A204.1 (cell line): ENCODE measurements around the gene ARAP3.
"Not testable (repeated sequence)": the region's sequence is repeated elsewhere in the genome, so short reads cannot be mapped to it uniquely, and the experiment has no call there.

Experiments
- FAIRE-seq: peaks from 2 replicates; lab custom pipeline; 2012; peaks lifted over from hg19 to GRCh38; lab: Jason Lieb, UNC

Gene ARAP3

DNA sequence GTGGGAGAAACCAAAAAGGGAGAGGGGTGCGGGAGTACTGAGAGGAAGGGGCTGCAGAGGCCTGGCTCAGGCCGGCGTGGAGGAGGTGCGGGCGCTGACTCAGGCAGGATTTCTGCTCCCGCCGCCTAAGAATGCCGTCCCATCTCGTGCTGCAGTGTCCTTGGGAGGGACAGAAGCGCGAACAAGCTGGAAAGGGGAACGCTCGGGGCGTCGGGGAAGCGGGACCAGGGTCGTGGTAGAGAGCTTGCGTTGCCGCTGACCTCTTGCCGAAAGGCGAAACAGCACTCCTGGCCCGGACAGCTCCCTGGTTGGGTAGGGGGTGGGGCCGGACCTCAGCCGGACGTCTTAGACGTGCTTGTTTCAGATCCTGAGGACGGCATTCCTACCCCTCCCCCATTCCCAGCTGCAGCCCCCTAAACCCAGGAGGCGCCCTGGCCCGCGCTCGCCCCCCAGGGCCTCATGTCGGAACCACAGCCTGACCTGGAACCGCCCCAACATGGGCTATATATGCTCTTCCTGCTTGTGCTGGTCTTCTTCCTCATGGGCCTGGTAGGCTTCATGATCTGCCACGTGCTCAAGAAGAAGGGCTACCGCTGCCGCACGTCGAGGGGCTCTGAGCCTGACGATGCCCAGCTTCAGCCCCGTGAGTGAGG is 44.1 kb downstream of the ARAP3 start:
- FAIRE-seq = no peak

DNA sequence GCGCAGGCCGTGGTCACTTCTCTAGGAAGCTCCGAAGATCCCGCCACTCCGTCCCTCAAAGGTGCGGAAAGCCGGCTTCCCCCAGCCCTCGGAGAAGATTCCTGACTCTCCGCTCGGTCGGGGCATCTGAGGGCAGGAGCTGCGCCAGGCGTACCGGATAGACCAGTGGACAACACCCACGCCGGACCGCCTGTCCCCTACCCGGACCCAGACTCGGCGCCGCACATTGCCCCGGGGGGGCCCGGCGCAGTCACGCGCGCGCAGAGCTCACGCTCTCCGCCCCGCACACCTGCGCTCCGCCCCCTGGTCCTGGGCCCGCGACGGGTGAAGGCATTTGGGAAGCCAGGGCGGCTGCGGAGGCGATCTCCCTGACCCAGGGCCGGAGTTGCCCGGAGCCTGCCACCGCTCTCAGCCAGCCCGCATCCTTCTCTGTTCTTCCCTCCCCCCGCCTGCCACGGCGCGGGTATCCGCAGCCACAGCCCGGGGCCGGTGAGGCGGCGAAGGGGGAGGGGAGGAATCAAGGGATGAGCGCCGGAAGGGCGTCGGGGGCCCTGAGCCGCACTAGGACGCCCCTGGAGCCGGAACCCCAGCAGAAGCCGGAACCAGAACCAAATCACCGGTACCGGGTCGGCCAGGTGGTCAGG is 44.8 kb downstream of the ARAP3 start:
- no peak for FAIRE-seq

GRCh38 chr5:141636413-141637122 is 45.5 kb downstream of the ARAP3 start, which contains the start of the genes HDAC3 and RELL2:
HDAC3 (minus strand) TSS chr5:141636849; CDS start chr5:141636790, 59 bp downstream.
RELL2 (plus strand) TSS chr5:141636997; CDS start chr5:141638226, 1,229 bp downstream.
- no peak for FAIRE-seq

DNA sequence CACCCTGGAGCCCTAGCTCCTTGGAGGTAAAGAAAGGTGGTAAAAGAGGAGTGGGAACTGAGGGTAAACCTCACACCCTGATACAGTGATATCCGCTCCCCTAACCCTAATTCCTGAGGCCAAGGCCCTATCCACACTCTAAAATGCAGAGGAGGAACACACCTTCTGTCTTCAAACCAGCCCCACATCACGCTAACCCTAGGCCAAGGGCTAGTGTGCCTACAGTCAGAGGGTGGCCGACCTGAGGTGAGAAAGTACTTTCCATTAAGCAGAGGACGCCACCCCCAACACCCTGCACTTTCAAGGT is 46.0 kb downstream of the ARAP3 start:
- FAIRE-seq = no peak

- FAIRE-seq = no peak
These were observed 46.4 kb downstream of the ARAP3 start for GRCh38 chr5:141635646-141636045.

DNA sequence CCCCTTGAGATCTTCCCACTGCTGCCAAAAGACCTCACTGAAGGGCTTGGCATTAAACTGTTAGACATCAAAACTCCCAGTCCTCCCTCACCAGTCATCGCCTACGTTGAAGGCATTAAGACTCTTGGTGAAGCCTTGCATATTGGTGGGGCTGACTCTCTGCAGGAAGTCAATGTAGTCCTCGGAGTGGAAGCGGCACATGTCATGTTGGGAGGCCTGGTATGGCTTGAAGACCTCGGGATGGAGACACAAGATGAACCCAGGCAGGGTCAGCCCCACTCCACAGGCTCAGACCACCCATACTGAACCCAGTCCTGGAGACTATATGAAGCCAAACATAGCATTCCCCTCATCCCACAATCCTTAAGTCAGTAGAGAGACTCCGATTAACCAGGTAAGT is 47.3 kb downstream of the ARAP3 start:
- no peak for FAIRE-seq

- no peak for FAIRE-seq
These were observed 48.0 kb downstream of the ARAP3 start for GRCh38 chr5:141633871-141634561.

GRCh38 chr5:141632650-141633049 is 49.4 kb downstream of the ARAP3 start:
- no peak for FAIRE-seq

DNA sequence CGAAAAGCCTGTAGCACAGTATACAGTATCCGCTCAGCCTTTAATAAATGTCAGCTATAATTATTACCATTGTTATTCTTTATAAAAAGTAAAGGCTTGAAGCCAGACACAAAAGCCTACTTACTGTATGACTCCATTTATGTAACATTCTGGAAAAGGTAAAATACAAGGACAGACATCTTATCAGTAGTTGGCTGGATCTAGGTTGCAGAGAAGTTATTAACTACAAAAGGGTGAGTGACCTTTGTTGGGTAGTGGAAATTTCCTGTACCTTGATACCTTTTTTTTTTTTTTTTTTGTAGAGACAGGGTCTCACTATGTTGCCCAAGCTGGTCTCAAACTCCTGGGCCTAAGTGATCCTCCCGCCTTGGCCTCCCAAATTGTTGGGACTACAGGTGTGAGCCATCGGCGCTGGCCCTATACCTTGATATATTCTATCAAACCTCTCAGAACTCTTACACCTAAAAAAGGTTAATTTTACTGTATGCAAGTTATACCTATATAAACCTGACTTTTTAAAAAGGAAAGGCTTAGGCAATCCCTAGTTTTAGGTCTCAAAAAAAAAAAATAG is 51.4 kb downstream of the ARAP3 start:
- FAIRE-seq = no peak

DNA sequence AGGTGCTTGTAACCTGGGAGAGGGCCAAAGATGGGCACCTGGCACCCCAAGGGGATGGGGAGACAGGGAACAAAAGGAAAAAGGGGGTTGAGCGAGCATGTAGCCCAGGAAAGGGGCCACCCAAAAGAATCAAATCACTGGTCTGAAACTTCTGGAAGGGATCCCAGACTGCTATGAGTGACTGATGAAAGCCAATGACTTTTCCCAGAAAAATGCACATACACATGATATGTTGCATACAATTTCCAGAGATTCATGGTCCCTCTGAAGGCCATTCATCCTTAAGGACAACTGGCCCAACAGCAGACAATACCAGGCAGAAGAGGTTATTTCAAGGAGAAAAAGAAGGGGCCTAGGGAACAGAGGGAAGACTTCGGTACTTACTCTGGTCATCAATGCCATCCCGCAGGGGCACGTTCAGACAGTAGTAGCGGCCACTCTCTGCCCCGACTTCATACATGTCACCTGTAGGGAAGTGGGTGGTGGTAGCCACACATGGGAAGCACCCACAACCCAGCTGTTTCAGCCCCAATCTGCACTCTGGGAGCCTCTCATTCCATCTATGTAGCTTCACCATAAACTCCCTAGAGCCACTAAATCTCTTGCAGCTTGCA is 53.7 kb downstream of the ARAP3 start:
- FAIRE-seq = no peak

- FAIRE-seq = no peak
These were observed 58.4 kb downstream of the ARAP3 start for GRCh38 chr5:141623611-141624010.

DNA sequence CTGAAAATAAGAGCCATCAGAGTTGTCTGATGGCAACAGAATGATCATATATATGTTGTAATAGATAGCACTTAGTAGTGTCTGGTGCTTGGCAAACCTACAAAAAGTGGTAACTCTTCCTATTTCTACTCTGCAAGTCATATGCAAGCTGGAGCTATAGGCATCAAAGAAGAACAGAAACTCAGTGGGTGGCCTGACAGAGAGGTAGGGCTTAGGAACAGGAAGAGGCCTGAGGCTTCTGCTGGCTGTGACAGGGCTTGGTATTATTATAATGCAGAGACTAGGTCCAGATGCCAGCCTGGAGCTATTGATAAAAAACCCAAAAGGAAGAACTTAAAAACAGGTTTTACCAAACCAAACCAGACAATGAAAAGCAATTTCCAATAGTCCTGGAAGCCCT is 58.8 kb downstream of the ARAP3 start:
- no peak for FAIRE-seq

GRCh38 chr5:141618804-141619554 is 63.1 kb downstream of the ARAP3 start, which contains the start of gene DIAPH1:
DIAPH1 (minus strand) TSS chr5:141619000; CDS start chr5:141618914, 86 bp downstream.
- peak; percentile 84 for FAIRE-seq

GRCh38 chr5:141618030-141618803 is 63.8 kb downstream of the ARAP3 start:
- no peak for FAIRE-seq

DNA sequence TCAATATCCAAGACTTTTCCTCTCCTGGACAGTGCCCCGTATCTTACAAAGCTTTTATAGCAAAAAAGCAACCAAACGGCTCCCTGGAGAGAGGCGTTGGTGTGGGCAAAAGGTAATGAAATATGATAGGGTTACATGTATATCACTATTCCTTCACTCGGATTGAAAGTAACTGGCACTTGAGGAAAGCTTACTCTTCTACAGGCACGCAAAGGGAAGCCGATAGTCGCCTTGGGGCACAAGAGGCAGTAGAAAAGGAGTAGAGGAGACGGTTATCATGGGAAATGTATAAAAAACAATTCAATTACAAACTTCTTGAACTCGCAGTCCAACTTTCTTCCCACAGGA is 64.4 kb downstream of the ARAP3 start:
- no peak for FAIRE-seq

- FAIRE-seq = no peak
These were observed 64.9 kb downstream of the ARAP3 start for GRCh38 chr5:141617128-141617527.

DNA sequence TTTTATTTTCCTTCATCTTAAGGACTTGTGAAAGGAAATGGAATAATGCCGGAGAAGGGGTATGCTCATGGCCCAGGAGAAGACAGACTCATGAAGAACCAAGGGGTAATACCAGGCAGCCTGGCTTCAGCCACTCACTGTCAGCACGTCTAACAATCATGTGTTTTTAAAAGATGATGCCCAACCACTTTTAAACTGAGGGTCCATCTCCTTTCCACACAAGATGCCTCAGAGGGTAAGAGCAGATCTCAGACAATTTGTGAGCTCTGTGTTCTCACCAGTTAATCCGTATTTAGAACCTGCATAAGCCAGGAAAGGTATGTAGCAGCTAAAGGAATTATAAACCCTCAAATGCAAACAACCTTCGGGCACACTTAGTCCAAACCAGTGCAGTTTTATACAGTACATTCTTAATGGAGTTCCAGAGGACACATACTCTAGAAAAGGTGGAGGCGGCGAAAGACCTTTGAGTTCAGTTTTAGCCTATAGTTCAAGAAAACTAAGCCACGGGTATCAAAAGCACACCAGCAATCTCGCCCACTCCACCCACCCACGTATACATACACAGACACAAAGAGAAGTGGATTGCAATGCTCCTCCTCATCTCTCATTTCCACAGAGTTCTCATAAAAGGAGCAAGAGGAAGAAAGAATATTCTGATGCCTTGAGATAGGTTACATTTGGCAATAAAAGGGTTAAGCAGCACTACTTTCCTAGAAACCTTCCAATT is 65.9 kb downstream of the ARAP3 start:
- no peak for FAIRE-seq

DNA sequence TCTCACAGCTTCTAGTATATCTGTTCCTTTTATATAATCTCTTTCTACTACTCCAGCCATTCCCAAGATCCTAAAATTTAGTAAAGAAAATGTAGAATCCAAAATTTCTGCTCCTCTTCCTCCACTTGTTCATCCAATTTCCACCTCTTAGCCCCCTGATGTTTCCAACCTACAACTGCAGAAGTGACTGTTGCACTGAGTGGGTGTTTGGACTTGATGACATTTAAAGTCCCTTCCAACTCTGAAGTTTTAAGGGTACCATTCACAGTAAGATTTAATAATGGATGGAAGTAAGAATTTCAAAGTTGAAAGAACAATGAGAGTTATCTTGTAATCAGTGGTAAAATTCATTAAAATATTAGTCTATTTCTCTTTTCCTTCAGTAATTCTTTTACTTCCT is 68.7 kb downstream of the ARAP3 start:
- FAIRE-seq = no peak

- no peak for FAIRE-seq
These were observed 70.7 kb downstream of the ARAP3 start for GRCh38 chr5:141611289-141611688.

DNA sequence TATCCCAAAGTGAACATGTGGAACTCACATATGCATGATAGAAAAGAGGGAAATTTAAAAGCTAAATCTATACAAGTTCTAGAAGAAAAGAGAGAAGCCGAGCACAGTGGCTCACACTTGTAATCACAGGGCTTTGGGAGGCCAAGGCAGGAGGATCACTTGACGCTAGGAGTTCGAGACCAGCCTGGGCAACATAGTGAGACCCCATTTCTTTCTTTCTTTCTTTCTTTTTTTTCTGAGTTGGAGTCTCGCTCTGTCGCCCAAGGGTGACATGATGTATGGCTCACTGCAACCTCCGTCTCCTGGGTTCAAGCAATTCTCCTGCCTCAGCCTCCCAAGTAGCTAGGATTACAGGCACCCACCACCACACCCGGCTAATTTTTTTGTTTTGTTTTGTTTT is 72.1 kb downstream of the ARAP3 start:
- FAIRE-seq = not testable (repeated sequence)
